HepG2 (cell line): ENCODE results near the gene KRTAP10-11. TPM values are rescaled to one million over a fixed set of nuclear protein-coding genes. Genes with fewer than 3 reads are reported as not detected.

ENCODE experiments used
- ATAC-seq: fragments of 200-7000 bp; cut with Tn5 transposase; 3 replicates; pipeline ENCODE4 v1.9.1; 2020; ENCODE audit warnings: mild to moderate bottlenecking, moderate library complexity
- BruUV-seq: library from RNA; stranded (reverse); fragments of 400-500 nt; replicated peaks from 2 replicates; lab custom pipeline; 2021; lab: Mats Ljungman, UMichigan
- CTCF ChIA-PET: fragments of 300-600 bp; formaldehyde crosslinking; extraction: SDS; loops from one replicate; lab custom pipeline; 2021; ENCODE audit warnings: low total read pairs, inconsistent platforms, low intra/inter-chr PET ratio; lab: Yijun Ruan, JAX
- POLR2A ChIA-PET: fragments of 350-600 bp; sonication (Branson Sonifier 250); formaldehyde crosslinking; loops from one replicate; lab custom pipeline; 2020; ENCODE audit warnings: antibody characterized with exemption, inconsistent platforms; lab: Yijun Ruan, JAX
- DNase-seq: peaks from one replicate; pipeline ENCODE4 v3.0.0-alpha.2; 2015; ENCODE audit warnings: low spot score
- FAIRE-seq: peaks from 3 replicates; lab custom pipeline; 2011; peaks lifted over from hg19 to GRCh38; lab: Jason Lieb, UNC
- H2AFZ ChIP-seq: one replicate; pipeline ENCODE4 v1.6.1; 2011; ENCODE audit warnings: low read length, inconsistent platforms
- H3K27ac ChIP-seq: fragments of 300-600 bp; 3 replicates; pipeline ENCODE4 v1.8.0; 2011; ENCODE audit warnings: mixed run types, mild to moderate bottlenecking, mixed read lengths, low read length, inconsistent platforms; ENCODE audit not compliant: insufficient read depth; ENCODE audit errors: extremely low read length
- H3K27me3 ChIP-seq, 2 experiments: fragments of 200-600 bp in 1 of 2; 2 replicates in 1 of 2; 3 replicates in 1 of 2; pipeline versions ENCODE4 v1.6.0 to v1.8.0; 2011; ENCODE audit warnings: low read length in 2 of 2, mild to moderate bottlenecking in 2 of 2, moderate library complexity in 2 of 2, inconsistent platforms in 1 of 2; ENCODE audit not compliant: insufficient read depth in 2 of 2, control insufficient read depth in 1 of 2
- H3K36me3 ChIP-seq, 2 experiments: fragments of 200-600 bp in 1 of 2; replicated peaks in 1 of 2; 2 replicates in 1 of 2; 3 replicates in 1 of 2; pipeline versions ENCODE4 v1.5.1 to v1.8.0; 2011; ENCODE audit warnings: low read length in 2 of 2, inconsistent platforms in 1 of 2; ENCODE audit not compliant: insufficient read depth in 2 of 2, control insufficient read depth in 1 of 2
- H3K4me1 ChIP-seq: 2 replicates; pipeline ENCODE4 v1.5.1; 2012; ENCODE audit warnings: low read length, inconsistent platforms; ENCODE audit not compliant: insufficient read depth
- H3K4me2 ChIP-seq: 2 replicates; pipeline ENCODE4 v1.6.0; 2011; ENCODE audit warnings: low read depth, low read length, inconsistent platforms
- H3K4me3 ChIP-seq, 3 experiments: fragments of 200-600 bp in 1 of 3; sonication (generic), shearing (Covaris generic) in 1 of 3; replicated peaks in 1 of 3; 2 replicates each; pipeline ENCODE4 v1.5.1; 2011 to 2016; ENCODE audit warnings: low read length in 3 of 3, inconsistent platforms in 2 of 3, low read depth in 2 of 3, mild to moderate bottlenecking in 2 of 3, control low read depth in 1 of 3, mixed read lengths in 1 of 3; ENCODE audit not compliant: insufficient read depth in 1 of 3
- H3K79me2 ChIP-seq: one replicate; pipeline ENCODE4 v1.6.1; 2011; ENCODE audit warnings: low read length, inconsistent platforms; ENCODE audit not compliant: insufficient read depth
- H3K9ac ChIP-seq: 2 replicates; pipeline ENCODE4 v1.6.0; 2011; ENCODE audit warnings: mild to moderate bottlenecking, low read depth, low read length, inconsistent platforms; ENCODE audit not compliant: insufficient read depth
- H3K9me3 ChIP-seq: 2 replicates; pipeline ENCODE4 v1.5.1; 2012; ENCODE audit warnings: mild to moderate bottlenecking, low read length
- H4K20me1 ChIP-seq: 2 replicates; pipeline ENCODE4 v1.6.0; 2011; ENCODE audit warnings: inconsistent platforms, mild to moderate bottlenecking, low read length, moderate library complexity; ENCODE audit not compliant: insufficient read depth
- CSRNP2 ChIP-seq: sonication (generic); formaldehyde crosslinking; conservative IDR thresholded peaks from 2 replicates; pipeline ENCODE4 v1.8.0; 2022; ENCODE audit warnings: low read depth, missing genetic modification reagents
- EHMT2 ChIP-seq: fragments of 200-600 bp; sonication (generic); IDR thresholded peaks from 2 replicates; pipeline ENCODE4 v1.7.0; 2017; ENCODE audit warnings: antibody characterized with exemption, low read depth, low read length, borderline replicate concordance
- GABPB1 ChIP-seq: IDR thresholded peaks from 2 replicates; pipeline ENCODE4 v1.6.1; 2016; ENCODE audit warnings: mild to moderate bottlenecking, missing genetic modification reagents, moderate library complexity, missing compliant biosample characterization
- KLF6 ChIP-seq: IDR thresholded peaks from 2 replicates; pipeline ENCODE4 v1.8.0; 2016; ENCODE audit warnings: missing biosample characterization, missing genetic modification reagents
- NCOA2 ChIP-seq: sonication (generic); formaldehyde crosslinking; IDR thresholded peaks from 2 replicates; pipeline ENCODE4 v1.8.0; 2022; ENCODE audit warnings: inconsistent platforms
- POLR2AphosphoS5 ChIP-seq: IDR thresholded peaks from 2 replicates; pipeline ENCODE4 v1.6.1; 2012; ENCODE audit warnings: low read depth, low read length
- POLR2G ChIP-seq: fragments of 200-400 bp; formaldehyde crosslinking; IDR thresholded peaks from 2 replicates; pipeline ENCODE4 v1.6.1; 2018; ENCODE audit warnings: mild to moderate bottlenecking, low read depth, low read length, moderate library complexity
- RBAK ChIP-seq: sonication (generic); formaldehyde crosslinking; IDR thresholded peaks from 2 replicates; pipeline ENCODE4 v1.5.1; 2020; ENCODE audit warnings: mild to moderate bottlenecking, missing genetic modification reagents
- TBP ChIP-seq: sonication (generic); formaldehyde crosslinking; IDR thresholded peaks from 2 replicates; pipeline ENCODE4 v1.5.0; 2020; ENCODE audit warnings: missing genetic modification reagents
- TEAD3 ChIP-seq: optimal IDR thresholded peaks from 2 replicates; pipeline ENCODE3; 2016; ENCODE audit warnings: borderline replicate concordance
- TERF1 ChIP-seq: sonication (generic); formaldehyde crosslinking; IDR thresholded peaks from 2 replicates; pipeline ENCODE4 v1.8.0; 2022; ENCODE audit warnings: mild to moderate bottlenecking, missing genetic modification reagents, moderate library complexity
- ZBTB43 ChIP-seq: sonication (generic); formaldehyde crosslinking; conservative IDR thresholded peaks from 2 replicates; pipeline ENCODE4 v1.4.0; 2020; ENCODE audit warnings: missing genetic modification reagents
- ZC3H13 ChIP-seq: sonication (generic); formaldehyde crosslinking; IDR thresholded peaks from 2 replicates; pipeline ENCODE4 v1.8.1; 2023; ENCODE audit warnings: mild to moderate bottlenecking, missing genetic modification reagents, moderate library complexity
- ZFP82 ChIP-seq: sonication (generic); formaldehyde crosslinking; IDR thresholded peaks from 2 replicates; pipeline ENCODE4 v1.5.1; 2020; ENCODE audit warnings: mild to moderate bottlenecking, missing genetic modification reagents, borderline replicate concordance
- ZKSCAN8 ChIP-seq: IDR thresholded peaks from 2 replicates; pipeline ENCODE4 v1.6.1; 2016; ENCODE audit warnings: borderline replicate concordance, missing genetic modification reagents, missing compliant biosample characterization
- ZNF121 ChIP-seq: sonication (generic); formaldehyde crosslinking; IDR thresholded peaks from 2 replicates; pipeline ENCODE4 v1.5.0; 2020; ENCODE audit warnings: mild to moderate bottlenecking, missing genetic modification reagents
- ZNF264 ChIP-seq: sonication (generic); formaldehyde crosslinking; IDR thresholded peaks from 2 replicates; pipeline ENCODE4 v1.4.0; 2020; ENCODE audit warnings: missing genetic modification reagents
- ZNF383 ChIP-seq: sonication (generic); formaldehyde crosslinking; IDR thresholded peaks from 2 replicates; pipeline ENCODE4 v1.4.0; 2020; ENCODE audit warnings: missing genetic modification reagents, mild to moderate bottlenecking, borderline replicate concordance
- ZNF557 ChIP-seq: sonication (generic); formaldehyde crosslinking; IDR thresholded peaks from 2 replicates; pipeline ENCODE4 v1.4.0; 2020; ENCODE audit warnings: missing genetic modification reagents
- WGBS: methylation state at CpG from one replicate; pipeline ENCODE4 v1.1.6; 2017; ENCODE audit warnings: low lambda C conversion rate; 5-methylcytosine and 5-hydroxymethylcytosine counted together
- in situ Hi-C: cut with HindIII; loops from 2 replicates; pipeline ENCODE4 v1.10.0; 2017; ENCODE audit warnings: low pct_unique_long_range_greater_than_20kb; ENCODE audit not compliant: extremely low pct_ligation_motif_present
- intact Hi-C: fragments of 100-400 bp; cut with micrococcal nuclease; formaldehyde crosslinking; loops from one replicate; pipeline ENCODE4 v1.10.0; 2022; ENCODE audit not compliant: unreplicated experiment
- polyA plus RNA-seq, 8 experiments: library from polyadenylated mRNA; depleted of rRNA in 3 of 8; stranded (reverse) in 7 of 8; unstranded in 1 of 8; fragments of >200 nt; fragmentation: Illumina TruSeq in 4 of 8; extraction: Trizol in 4 of 8; gene quantifications; 2 replicates each; pipeline versions ENCODE4 v1.2.1 to v1.2.3, GENCODE V29; 2011 to 2016; ENCODE audit warnings: low read depth in 4 of 8, missing spikeins in 1 of 8, mixed read lengths in 1 of 8; ENCODE audit not compliant: insufficient read depth in 1 of 8
- total RNA-seq, 5 experiments: library from RNA; depleted of rRNA; stranded (reverse); fragments of >200 nt; fragmentation: Illumina TruSeq; extraction: Trizol; gene quantifications; 2 replicates each; pipeline ENCODE4 v1.2.3, GENCODE V29; 2016; ENCODE audit warnings: low read depth in 1 of 5

Gene KRTAP10-11
- total and polyA plus RNA-seq, 2 of the 13 experiments (the other 11 are each of a cell fraction or from before 2014, with no cell fraction given) = not detected

- Histone ChIP-seq H3K27ac (no peak overlapping the region), H4K20me1 (no peaks in the 10 kb centered on the region), H3K27me3 (peaks cover 3 to 23% of the 10 kb centered on the region in 2 experiments; a peak in 3 of 5 replicates), H3K4me1 (peaks cover 6% of the 10 kb centered on the region; the same call in 1 of the 2 replicates), H3K4me3 (no peak overlapping the region), H3K9ac (no peak overlapping the region), H3K4me2 (no peak overlapping the region), H3K79me2 (no peaks in the 10 kb centered on the region), H3K9me3 (peaks cover 4% of the 10 kb centered on the region; the same call in 1 of the 2 replicates), H3K36me3 (no peaks in the 10 kb centered on the region), H2AFZ (no peak overlapping the region)
- no peak for FAIRE-seq
- POLR2A ChIA-PET = no interaction called here
- CTCF ChIA-PET = no interaction called here
- no TSS peak for BruUV-seq
- TF ChIP-seq ZNF557 (CRISPR knock-in tag) = no peak
- no peak for TF ChIP-seq NCOA2
- no peak for TF ChIP-seq EHMT2
- TF ChIP-seq RBAK (CRISPR knock-in tag) = no peak
- TF ChIP-seq POLR2G = no peak
- no peak for TF ChIP-seq TERF1 (CRISPR knock-in tag)
- TF ChIP-seq ZBTB43 (CRISPR knock-in tag) = no peak
- no peak for TF ChIP-seq POLR2AphosphoS5
- no peak for TF ChIP-seq ZKSCAN8 (CRISPR knock-in tag)
- no peak for TF ChIP-seq TEAD3 (CRISPR knock-in tag)
- TF ChIP-seq TBP (CRISPR knock-in tag) = no peak
- no peak for TF ChIP-seq ZNF121
- TF ChIP-seq ZNF264 (CRISPR knock-in tag) = no peak
- TF ChIP-seq ZFP82 (CRISPR knock-in tag) = no peak
- no peak for TF ChIP-seq KLF6 (CRISPR knock-in tag)
- TF ChIP-seq ZNF383 (CRISPR knock-in tag) = no peak
- no peak for TF ChIP-seq CSRNP2 (CRISPR knock-in tag)
- no peak for TF ChIP-seq GABPB1 (CRISPR knock-in tag)
- no peak for TF ChIP-seq ZC3H13
- intact Hi-C loops (no loop called here), in situ Hi-C loops (no loop called here)
- no peak for ATAC-seq
- 52% methylated on average over 14 of the region's 17 CpGs for WGBS
- DNase-seq = no peak
Measured at GRCh38 chr21:44653656-44654575, 7.7 kb downstream of the KRTAP10-11 start.
